AG10803 (cell line): ENCODE data around the gene KCNQ1OT1.
A peak's percentile ranks its signal among the peaks of the same experiment; 100 is the strongest.

ENCODE experiments used
- DNase-seq: peaks from one replicate; pipeline ENCODE4 v3.0.0; 2010; ENCODE audit warnings: low read depth
- H3K4me3 ChIP-seq: 2 replicates; pipeline ENCODE4 v1.5.1; 2011; ENCODE audit warnings: mild to moderate bottlenecking, low read length, control low read depth
- CTCF ChIP-seq: conservative IDR thresholded peaks from 2 replicates; pipeline ENCODE4 v1.5.1; 2011; ENCODE audit warnings: mild to moderate bottlenecking, low read length, control low read depth, inconsistent platforms

KCNQ1OT1 gene

GRCh38 chr11:2570841-2571597 is 128.8 kb downstream of the KCNQ1OT1 start:
- DNase-seq, result no peak
- no peak overlapping the region for H3K4me3 ChIP-seq
- TF ChIP-seq CTCF, result no peak

- no peak for TF ChIP-seq CTCF
- H3K4me3 ChIP-seq, result no peak overlapping the region
- no peak for DNase-seq
These were observed 129.5 kb downstream of the KCNQ1OT1 start for GRCh38 chr11:2570211-2570811.

GRCh38 chr11:2569731-2570210 is 130.0 kb downstream of the KCNQ1OT1 start:
- H3K4me3 ChIP-seq, result no peak overlapping the region
- TF ChIP-seq CTCF, result no peak
- no peak for DNase-seq

GRCh38 chr11:2569321-2569721 is 130.5 kb downstream of the KCNQ1OT1 start:
- peak; percentile 69 for DNase-seq
- no peak overlapping the region for H3K4me3 ChIP-seq
- no peak for TF ChIP-seq CTCF

GRCh38 chr11:2567026-2567671 is 132.6 kb downstream of the KCNQ1OT1 start:
- TF ChIP-seq CTCF, result no peak
- no peak for DNase-seq
- no peak overlapping the region for H3K4me3 ChIP-seq

- TF ChIP-seq CTCF, result no peak
- H3K4me3 ChIP-seq, result no peak overlapping the region
- no peak for DNase-seq
These were observed 133.4 kb downstream of the KCNQ1OT1 start for GRCh38 chr11:2566223-2567025.
